GM12878 (cell line): ENCODE measurements around the gene TMEM106A. TPM values are rescaled to one million over a fixed set of nuclear protein-coding genes. Genes with fewer than 3 reads are reported as not detected.

Experiments
- CHD1 ChIP-seq: IDR thresholded peaks from 2 replicates; pipeline ENCODE4 v1.6.1; 2012; ENCODE audit warnings: low read depth, low read length, improper control_type of control experiment
- MEF2A ChIP-seq: IDR thresholded peaks from 2 replicates; pipeline ENCODE4 v1.6.1; 2011; ENCODE audit warnings: low read depth, mild to moderate bottlenecking, low read length, moderate library complexity; ENCODE audit not compliant: insufficient read depth
- NFXL1 ChIP-seq: fragments of 450-650 bp; IDR thresholded peaks from 2 replicates; pipeline ENCODE4 v1.6.1; 2017; ENCODE audit warnings: antibody characterized with exemption, mild to moderate bottlenecking, borderline replicate concordance
- PAX5 ChIP-seq: IDR thresholded peaks from 2 replicates; pipeline ENCODE4 v1.6.1; 2011; ENCODE audit warnings: low read depth, low read length, borderline replicate concordance
- RAD21 ChIP-seq: IDR thresholded peaks from 2 replicates; pipeline ENCODE4 v1.6.1; 2011; ENCODE audit warnings: mild to moderate bottlenecking, low read depth, low read length, moderate library complexity; ENCODE audit not compliant: insufficient read depth
- RCOR1 ChIP-seq: conservative IDR thresholded peaks from 2 replicates; pipeline ENCODE4 v1.6.1; 2012; ENCODE audit warnings: low read depth, low read length, improper control_type of control experiment
- SIN3A ChIP-seq: IDR thresholded peaks from 2 replicates; pipeline ENCODE4 v1.6.1; 2012; ENCODE audit warnings: low read depth, low read length, improper control_type of control experiment
- ZNF622 ChIP-seq: fragments of 450-650 bp; IDR thresholded peaks from 2 replicates; pipeline ENCODE4 v1.6.1; 2017; ENCODE audit warnings: mild to moderate bottlenecking, inconsistent platforms
- polyA plus RNA-seq, 11 experiments: library from polyadenylated mRNA; depleted of rRNA in 4 of 11; unstranded in 6 of 11; stranded (reverse) in 5 of 11; fragments of >200 nt; fragmentation: Nextera tagmentation in 4 of 11; fragmentation: Illumina TruSeq in 1 of 11; extraction: Ambion mirVana in 4 of 11; extraction: Trizol in 1 of 11; gene quantifications; 1 replicate in 1 of 11; 2 replicates in 10 of 11; pipeline versions ENCODE4 v1.2.1 to v1.2.3, GENCODE V29; 2011 to 2016; ENCODE audit warnings: inconsistent platforms in 2 of 11, missing spikeins in 2 of 11, low read depth in 1 of 11
- total RNA-seq, 4 experiments: library from RNA; depleted of rRNA in 3 of 4; stranded (reverse); fragments of >200 nt in 3 of 4; fragmentation: Illumina TruSeq in 1 of 4; extraction: Trizol in 1 of 4; gene quantifications; 2 replicates each; pipeline versions ENCODE4 v1.2.1 to v1.2.3, GENCODE V29; 2013 to 2021
- TF ChIP-seq, protein P1 (sequence below): IDR thresholded peaks from 2 replicates; pipeline ENCODE4 v1.6.1; 2012; ENCODE audit warnings: low read depth, low read length, improper control_type of control experiment
- TF ChIP-seq, protein P2 (sequence below): IDR thresholded peaks from 2 replicates; pipeline ENCODE4 v1.6.1; 2011; ENCODE audit warnings: mild to moderate bottlenecking, low read depth, low read length, moderate library complexity; ENCODE audit not compliant: insufficient replicate concordance
- TF ChIP-seq, protein P3 (sequence below): IDR thresholded peaks from 2 replicates; pipeline ENCODE4 v1.6.1; 2011; ENCODE audit warnings: low read depth, mild to moderate bottlenecking, low read length, moderate library complexity, borderline replicate concordance; ENCODE audit errors: extremely low read depth
- TF ChIP-seq, protein P4 (sequence below): fragments of 450-650 bp; IDR thresholded peaks from 2 replicates; pipeline ENCODE4 v1.6.1; 2016; ENCODE audit warnings: mild to moderate bottlenecking
- TF ChIP-seq, protein P5 (sequence below): fragments of 450-650 bp; formaldehyde crosslinking; IDR thresholded peaks from 2 replicates; pipeline ENCODE4 v1.4.0; 2020; ENCODE audit warnings: mild to moderate bottlenecking, moderate library complexity
- TF ChIP-seq, protein P6 (sequence below): IDR thresholded peaks from 2 replicates; pipeline ENCODE4 v1.6.1; 2011; ENCODE audit warnings: low read depth, low read length, improper control_type of control experiment, borderline replicate concordance
- TF ChIP-seq, protein P7 (sequence below): fragments of 450-650 bp; IDR thresholded peaks from 2 replicates; pipeline ENCODE4 v1.6.1; 2016; ENCODE audit warnings: mild to moderate bottlenecking, moderate library complexity, borderline replicate concordance

Gene TMEM106A
- total and polyA plus RNA-seq, 10 of the 15 experiments (the other 5 are each of a cell fraction or from before 2014, with no cell fraction given), result 2.3 to 18.7 (median 9.3) TPM

DNA sequence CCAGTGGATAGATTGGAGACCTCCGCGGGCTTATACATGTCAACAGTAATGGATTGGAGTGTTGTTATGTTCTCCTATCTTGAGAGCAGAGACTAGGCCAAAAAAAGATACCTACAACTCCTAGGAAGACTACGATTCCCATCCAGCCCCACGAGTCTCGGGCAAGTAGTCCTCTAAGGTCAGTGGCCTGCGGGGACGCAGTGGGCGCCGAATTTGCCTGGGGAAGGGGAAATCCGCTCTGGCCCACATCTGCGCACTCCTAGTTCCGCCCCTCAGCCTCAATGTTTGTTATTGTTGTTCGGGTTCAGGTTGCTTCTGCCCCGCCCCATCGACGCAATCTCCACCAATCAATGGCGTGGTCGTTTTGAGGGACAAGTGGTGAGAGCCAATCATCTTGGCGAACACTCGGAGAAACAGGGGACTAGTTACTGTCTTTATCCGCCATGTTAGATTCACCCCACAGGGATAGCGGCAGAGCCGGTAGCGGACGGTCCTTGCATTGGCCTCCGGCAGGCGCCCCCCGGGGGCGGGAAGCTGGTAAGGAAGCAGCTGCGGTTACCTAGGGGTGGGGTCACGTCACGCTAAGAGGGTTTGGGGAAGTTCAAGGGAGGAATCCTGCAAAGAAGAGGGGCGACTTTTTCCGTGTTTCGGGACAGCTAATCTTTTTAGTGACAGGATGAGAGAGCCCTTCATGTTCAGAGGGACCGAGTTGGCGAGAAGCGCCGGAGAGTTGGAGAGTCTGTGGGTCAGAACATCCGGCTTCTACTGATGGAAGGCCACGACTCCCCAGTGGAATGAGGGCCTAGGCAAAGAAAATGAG, 40.7 kb upstream of the TMEM106A start, which contains the start of gene NBR1 (continued):
- TF ChIP-seq NFXL1 (no peak), ZNF622 (no peak), RAD21 (peak; percentile 6; the same call in 1 of the 2 replicates), RCOR1 (no peak), PAX5 (no peak; the same call in 1 of the 2 replicates), CHD1 (no peak), SIN3A (peak; percentile 51; the same call in 1 of the 2 replicates), MEF2A (peak; percentile 43; the same call in 1 of the 2 replicates)
- TF ChIP-seq, protein P1, sequence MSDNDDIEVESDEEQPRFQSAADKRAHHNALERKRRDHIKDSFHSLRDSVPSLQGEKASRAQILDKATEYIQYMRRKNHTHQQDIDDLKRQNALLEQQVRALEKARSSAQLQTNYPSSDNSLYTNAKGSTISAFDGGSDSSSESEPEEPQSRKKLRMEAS, result no peak
- TF ChIP-seq, protein P2, sequence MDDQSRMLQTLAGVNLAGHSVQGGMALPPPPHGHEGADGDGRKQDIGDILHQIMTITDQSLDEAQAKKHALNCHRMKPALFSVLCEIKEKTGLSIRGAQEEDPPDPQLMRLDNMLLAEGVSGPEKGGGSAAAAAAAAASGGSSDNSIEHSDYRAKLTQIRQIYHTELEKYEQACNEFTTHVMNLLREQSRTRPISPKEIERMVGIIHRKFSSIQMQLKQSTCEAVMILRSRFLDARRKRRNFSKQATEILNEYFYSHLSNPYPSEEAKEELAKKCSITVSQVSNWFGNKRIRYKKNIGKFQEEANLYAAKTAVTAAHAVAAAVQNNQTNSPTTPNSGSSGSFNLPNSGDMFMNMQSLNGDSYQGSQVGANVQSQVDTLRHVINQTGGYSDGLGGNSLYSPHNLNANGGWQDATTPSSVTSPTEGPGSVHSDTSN, result peak; percentile 99
- TF ChIP-seq, protein P3, sequence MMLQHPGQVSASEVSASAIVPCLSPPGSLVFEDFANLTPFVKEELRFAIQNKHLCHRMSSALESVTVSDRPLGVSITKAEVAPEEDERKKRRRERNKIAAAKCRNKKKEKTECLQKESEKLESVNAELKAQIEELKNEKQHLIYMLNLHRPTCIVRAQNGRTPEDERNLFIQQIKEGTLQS, result no peak
- TF ChIP-seq, protein P4, sequence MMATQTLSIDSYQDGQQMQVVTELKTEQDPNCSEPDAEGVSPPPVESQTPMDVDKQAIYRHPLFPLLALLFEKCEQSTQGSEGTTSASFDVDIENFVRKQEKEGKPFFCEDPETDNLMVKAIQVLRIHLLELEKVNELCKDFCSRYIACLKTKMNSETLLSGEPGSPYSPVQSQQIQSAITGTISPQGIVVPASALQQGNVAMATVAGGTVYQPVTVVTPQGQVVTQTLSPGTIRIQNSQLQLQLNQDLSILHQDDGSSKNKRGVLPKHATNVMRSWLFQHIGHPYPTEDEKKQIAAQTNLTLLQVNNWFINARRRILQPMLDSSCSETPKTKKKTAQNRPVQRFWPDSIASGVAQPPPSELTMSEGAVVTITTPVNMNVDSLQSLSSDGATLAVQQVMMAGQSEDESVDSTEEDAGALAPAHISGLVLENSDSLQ, result peak; percentile 99
- TF ChIP-seq, protein P5, sequence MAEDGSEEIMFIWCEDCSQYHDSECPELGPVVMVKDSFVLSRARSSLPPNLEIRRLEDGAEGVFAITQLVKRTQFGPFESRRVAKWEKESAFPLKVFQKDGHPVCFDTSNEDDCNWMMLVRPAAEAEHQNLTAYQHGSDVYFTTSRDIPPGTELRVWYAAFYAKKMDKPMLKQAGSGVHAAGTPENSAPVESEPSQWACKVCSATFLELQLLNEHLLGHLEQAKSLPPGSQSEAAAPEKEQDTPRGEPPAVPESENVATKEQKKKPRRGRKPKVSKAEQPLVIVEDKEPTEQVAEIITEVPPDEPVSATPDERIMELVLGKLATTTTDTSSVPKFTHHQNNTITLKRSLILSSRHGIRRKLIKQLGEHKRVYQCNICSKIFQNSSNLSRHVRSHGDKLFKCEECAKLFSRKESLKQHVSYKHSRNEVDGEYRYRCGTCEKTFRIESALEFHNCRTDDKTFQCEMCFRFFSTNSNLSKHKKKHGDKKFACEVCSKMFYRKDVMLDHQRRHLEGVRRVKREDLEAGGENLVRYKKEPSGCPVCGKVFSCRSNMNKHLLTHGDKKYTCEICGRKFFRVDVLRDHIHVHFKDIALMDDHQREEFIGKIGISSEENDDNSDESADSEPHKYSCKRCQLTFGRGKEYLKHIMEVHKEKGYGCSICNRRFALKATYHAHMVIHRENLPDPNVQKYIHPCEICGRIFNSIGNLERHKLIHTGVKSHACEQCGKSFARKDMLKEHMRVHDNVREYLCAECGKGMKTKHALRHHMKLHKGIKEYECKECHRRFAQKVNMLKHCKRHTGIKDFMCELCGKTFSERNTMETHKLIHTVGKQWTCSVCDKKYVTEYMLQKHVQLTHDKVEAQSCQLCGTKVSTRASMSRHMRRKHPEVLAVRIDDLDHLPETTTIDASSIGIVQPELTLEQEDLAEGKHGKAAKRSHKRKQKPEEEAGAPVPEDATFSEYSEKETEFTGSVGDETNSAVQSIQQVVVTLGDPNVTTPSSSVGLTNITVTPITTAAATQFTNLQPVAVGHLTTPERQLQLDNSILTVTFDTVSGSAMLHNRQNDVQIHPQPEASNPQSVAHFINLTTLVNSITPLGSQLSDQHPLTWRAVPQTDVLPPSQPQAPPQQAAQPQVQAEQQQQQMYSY (CRISPR knock-in tag), result no peak
- TF ChIP-seq, protein P6, sequence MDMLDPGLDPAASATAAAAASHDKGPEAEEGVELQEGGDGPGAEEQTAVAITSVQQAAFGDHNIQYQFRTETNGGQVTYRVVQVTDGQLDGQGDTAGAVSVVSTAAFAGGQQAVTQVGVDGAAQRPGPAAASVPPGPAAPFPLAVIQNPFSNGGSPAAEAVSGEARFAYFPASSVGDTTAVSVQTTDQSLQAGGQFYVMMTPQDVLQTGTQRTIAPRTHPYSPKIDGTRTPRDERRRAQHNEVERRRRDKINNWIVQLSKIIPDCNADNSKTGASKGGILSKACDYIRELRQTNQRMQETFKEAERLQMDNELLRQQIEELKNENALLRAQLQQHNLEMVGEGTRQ, result no peak
- TF ChIP-seq, protein P7, sequence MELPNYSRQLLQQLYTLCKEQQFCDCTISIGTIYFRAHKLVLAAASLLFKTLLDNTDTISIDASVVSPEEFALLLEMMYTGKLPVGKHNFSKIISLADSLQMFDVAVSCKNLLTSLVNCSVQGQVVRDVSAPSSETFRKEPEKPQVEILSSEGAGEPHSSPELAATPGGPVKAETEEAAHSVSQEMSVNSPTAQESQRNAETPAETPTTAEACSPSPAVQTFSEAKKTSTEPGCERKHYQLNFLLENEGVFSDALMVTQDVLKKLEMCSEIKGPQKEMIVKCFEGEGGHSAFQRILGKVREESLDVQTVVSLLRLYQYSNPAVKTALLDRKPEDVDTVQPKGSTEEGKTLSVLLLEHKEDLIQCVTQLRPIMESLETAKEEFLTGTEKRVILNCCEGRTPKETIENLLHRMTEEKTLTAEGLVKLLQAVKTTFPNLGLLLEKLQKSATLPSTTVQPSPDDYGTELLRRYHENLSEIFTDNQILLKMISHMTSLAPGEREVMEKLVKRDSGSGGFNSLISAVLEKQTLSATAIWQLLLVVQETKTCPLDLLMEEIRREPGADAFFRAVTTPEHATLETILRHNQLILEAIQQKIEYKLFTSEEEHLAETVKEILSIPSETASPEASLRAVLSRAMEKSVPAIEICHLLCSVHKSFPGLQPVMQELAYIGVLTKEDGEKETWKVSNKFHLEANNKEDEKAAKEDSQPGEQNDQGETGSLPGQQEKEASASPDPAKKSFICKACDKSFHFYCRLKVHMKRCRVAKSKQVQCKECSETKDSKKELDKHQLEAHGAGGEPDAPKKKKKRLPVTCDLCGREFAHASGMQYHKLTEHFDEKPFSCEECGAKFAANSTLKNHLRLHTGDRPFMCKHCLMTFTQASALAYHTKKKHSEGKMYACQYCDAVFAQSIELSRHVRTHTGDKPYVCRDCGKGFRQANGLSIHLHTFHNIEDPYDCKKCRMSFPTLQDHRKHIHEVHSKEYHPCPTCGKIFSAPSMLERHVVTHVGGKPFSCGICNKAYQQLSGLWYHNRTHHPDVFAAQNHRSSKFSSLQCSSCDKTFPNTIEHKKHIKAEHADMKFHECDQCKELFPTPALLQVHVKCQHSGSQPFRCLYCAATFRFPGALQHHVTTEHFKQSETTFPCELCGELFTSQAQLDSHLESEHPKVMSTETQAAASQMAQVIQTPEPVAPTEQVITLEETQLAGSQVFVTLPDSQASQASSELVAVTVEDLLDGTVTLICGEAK, result no peak
